ENCODE data around the gene ABHD6.

DNA sequence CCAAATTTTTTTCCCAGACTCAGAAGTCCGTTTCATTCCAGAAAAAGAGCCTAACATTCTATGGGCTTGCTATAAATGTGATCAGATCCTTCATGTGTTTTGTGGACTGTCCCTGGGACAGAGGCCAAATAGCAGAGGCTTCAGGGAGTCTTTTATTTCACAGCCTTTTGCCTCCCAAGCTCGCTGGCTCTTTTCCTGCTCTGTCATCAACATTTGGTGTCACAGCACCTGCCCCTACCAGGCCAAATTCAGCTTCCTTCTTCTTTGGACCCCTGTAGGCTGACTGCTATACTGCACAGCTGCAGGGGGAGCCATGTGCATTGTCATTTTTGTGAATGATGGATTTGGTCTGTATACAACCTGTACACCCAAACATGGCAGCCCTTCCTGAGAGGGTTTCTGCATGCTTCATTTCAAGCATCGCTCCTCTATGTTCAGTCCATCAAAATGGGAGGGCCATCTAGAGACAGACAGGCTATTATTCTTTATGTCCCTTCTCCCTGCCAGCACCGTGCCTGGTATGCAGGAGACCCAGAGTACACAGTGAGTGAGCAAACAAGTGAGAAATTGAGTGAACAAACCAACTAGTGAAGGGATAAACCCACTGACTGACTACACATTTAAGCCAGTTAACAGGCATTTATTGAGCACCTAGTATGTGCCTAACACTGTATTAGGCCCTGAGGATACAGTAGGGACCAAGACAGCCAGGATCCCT is 50.6 kb downstream of the ABHD6 start:
- TF ChIP-seq POLR2A (IDR thresholded peaks at IDR 0.05) = no peak
- TF ChIP-seq, protein P1, sequence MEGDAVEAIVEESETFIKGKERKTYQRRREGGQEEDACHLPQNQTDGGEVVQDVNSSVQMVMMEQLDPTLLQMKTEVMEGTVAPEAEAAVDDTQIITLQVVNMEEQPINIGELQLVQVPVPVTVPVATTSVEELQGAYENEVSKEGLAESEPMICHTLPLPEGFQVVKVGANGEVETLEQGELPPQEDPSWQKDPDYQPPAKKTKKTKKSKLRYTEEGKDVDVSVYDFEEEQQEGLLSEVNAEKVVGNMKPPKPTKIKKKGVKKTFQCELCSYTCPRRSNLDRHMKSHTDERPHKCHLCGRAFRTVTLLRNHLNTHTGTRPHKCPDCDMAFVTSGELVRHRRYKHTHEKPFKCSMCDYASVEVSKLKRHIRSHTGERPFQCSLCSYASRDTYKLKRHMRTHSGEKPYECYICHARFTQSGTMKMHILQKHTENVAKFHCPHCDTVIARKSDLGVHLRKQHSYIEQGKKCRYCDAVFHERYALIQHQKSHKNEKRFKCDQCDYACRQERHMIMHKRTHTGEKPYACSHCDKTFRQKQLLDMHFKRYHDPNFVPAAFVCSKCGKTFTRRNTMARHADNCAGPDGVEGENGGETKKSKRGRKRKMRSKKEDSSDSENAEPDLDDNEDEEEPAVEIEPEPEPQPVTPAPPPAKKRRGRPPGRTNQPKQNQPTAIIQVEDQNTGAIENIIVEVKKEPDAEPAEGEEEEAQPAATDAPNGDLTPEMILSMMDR (IDR thresholded peaks at IDR 0.05) = no peak
- TF ChIP-seq POLR2AphosphoS5 (IDR thresholded peaks at IDR 0.05) = no peak
